OCI-LY1 (cell line): ENCODE results near the gene SDR39U1.

ENCODE experiments used
- H2AFZ ChIP-seq: fragments of 200-600 bp; sonication (generic), shearing (Covaris generic); 2 replicates; pipeline ENCODE4 v1.6.0; 2014; ENCODE audit warnings: antibody characterized with exemption, mild to moderate bottlenecking, low read length
- H3F3A ChIP-seq: fragments of 200-600 bp; sonication (generic), shearing (Covaris generic); 2 replicates; pipeline ENCODE4 v1.6.0; 2014; ENCODE audit warnings: mild to moderate bottlenecking, antibody characterized with exemption, low read length, moderate library complexity; ENCODE audit not compliant: insufficient read depth
- H3K27ac ChIP-seq: fragments of 200-600 bp; sonication (generic); 2 replicates; pipeline ENCODE4 v1.5.1; 2014; ENCODE audit warnings: low read length, mixed run types, mild to moderate bottlenecking, low read depth; ENCODE audit not compliant: poor library complexity, severe bottlenecking
- H3K27me3 ChIP-seq: fragments of 200-600 bp; sonication (generic); 2 replicates; pipeline ENCODE4 v1.6.0; 2014; ENCODE audit warnings: antibody characterized with exemption, mild to moderate bottlenecking, low read length, moderate library complexity; ENCODE audit not compliant: insufficient read depth
- H3K36me3 ChIP-seq: fragments of 200-600 bp; sonication (generic); 2 replicates; pipeline ENCODE4 v1.6.1; 2014; ENCODE audit warnings: mild to moderate bottlenecking, antibody characterized with exemption, low read length, moderate library complexity, mixed read lengths; ENCODE audit not compliant: insufficient read depth
- H3K4me1 ChIP-seq: fragments of 200-600 bp; sonication (generic); 2 replicates; pipeline ENCODE4 v1.5.1; 2014; ENCODE audit warnings: mild to moderate bottlenecking, low read length, moderate library complexity; ENCODE audit not compliant: insufficient read depth, severe bottlenecking
- H3K4me2 ChIP-seq: fragments of 200-600 bp; sonication (generic), shearing (Covaris generic); 2 replicates; pipeline ENCODE4 v1.6.1; 2014; ENCODE audit warnings: low read length
- H3K4me3 ChIP-seq: fragments of 200-600 bp; sonication (generic); 2 replicates; pipeline ENCODE4 v1.5.1; 2014; ENCODE audit warnings: low read length, low read depth, mild to moderate bottlenecking, mixed read lengths; ENCODE audit not compliant: poor library complexity, severe bottlenecking
- H3K79me2 ChIP-seq: fragments of 200-600 bp; shearing (Covaris generic); 2 replicates; pipeline ENCODE4 v1.6.1; 2016; ENCODE audit warnings: mixed run types, low read length, mixed read lengths; ENCODE audit not compliant: insufficient read depth
- H3K9ac ChIP-seq: fragments of 200-600 bp; sonication (generic), shearing (Covaris generic); 2 replicates; pipeline ENCODE4 v1.6.1; 2014; ENCODE audit warnings: mild to moderate bottlenecking, low read length, mixed read lengths
- H3K9me2 ChIP-seq: fragments of 200-600 bp; sonication (generic), shearing (Covaris generic); 2 replicates; pipeline ENCODE4 v1.6.1; 2014; ENCODE audit warnings: low read depth, mild to moderate bottlenecking, low read length, mixed read lengths
- H3K9me3 ChIP-seq: fragments of 200-600 bp; shearing (Covaris generic); 2 replicates; pipeline ENCODE4 v1.6.1; 2014; ENCODE audit warnings: low read length, mixed read lengths
- H4K20me1 ChIP-seq: fragments of 200-600 bp; sonication (generic), shearing (Covaris generic); 2 replicates; pipeline ENCODE4 v1.6.0; 2016; ENCODE audit warnings: mild to moderate bottlenecking, low read length; ENCODE audit not compliant: insufficient read depth
- CTCF ChIP-seq: fragments of 200-600 bp; sonication (generic), shearing (Covaris generic); IDR thresholded peaks from 2 replicates; pipeline ENCODE4 v1.5.1; 2017; ENCODE audit warnings: mild to moderate bottlenecking, antibody characterized with exemption, low read length, moderate library complexity, mixed read lengths
- EZH2 ChIP-seq: fragments of 200-600 bp; sonication (generic), shearing (Covaris generic); IDR thresholded peaks from 2 replicates; pipeline ENCODE4 v1.8.0; 2017; ENCODE audit warnings: borderline replicate concordance, mixed run types, mild to moderate bottlenecking, antibody characterized with exemption, low read length, moderate library complexity, mixed read lengths

The SDR39U1 gene

GRCh38 chr14:24435998-24436354, 6.6 kb downstream of the SDR39U1 start:
- Histone ChIP-seq H3F3A (no peaks in the 10 kb centered on the region; the same call in 1 of the 2 replicates), H4K20me1 (no peaks in the 10 kb centered on the region), H3K36me3 (peaks cover 77% of the 10 kb centered on the region), H2AFZ (no peak overlapping the region), H3K4me3 (no peak overlapping the region), H3K4me2 (no peak overlapping the region), H3K27me3 (no peaks in the 10 kb centered on the region), H3K4me1 (peaks cover 42% of the 10 kb centered on the region), H3K27ac (no peak overlapping the region), H3K79me2 (no peaks in the 10 kb centered on the region), H3K9me3 (no peaks in the 10 kb centered on the region), H3K9me2 (no peaks in the 10 kb centered on the region), H3K9ac (no peak overlapping the region)
- TF ChIP-seq EZH2 (no peak), CTCF (no peak)

GRCh38 chr14:24435192-24435810, 7.3 kb downstream of the SDR39U1 start:
- no peak overlapping the region for H2AFZ ChIP-seq
- H3K4me2 ChIP-seq, result no peak overlapping the region
- no peaks in the 10 kb centered on the region for H4K20me1 ChIP-seq
- TF ChIP-seq CTCF, result no peak
- TF ChIP-seq EZH2, result no peak
- H3K27ac ChIP-seq, result no peak overlapping the region
- H3K4me3 ChIP-seq, result no peak overlapping the region
- no peaks in the 10 kb centered on the region for H3K9me2 ChIP-seq
- no peak overlapping the region for H3K9ac ChIP-seq
- no peaks in the 10 kb centered on the region for H3K27me3 ChIP-seq
- peaks cover 40% of the 10 kb centered on the region for H3K4me1 ChIP-seq
- peaks cover 70% of the 10 kb centered on the region for H3K36me3 ChIP-seq
- H3K9me3 ChIP-seq, result no peaks in the 10 kb centered on the region
- H3F3A ChIP-seq, result no peaks in the 10 kb centered on the region; the same call in 1 of the 2 replicates
- no peaks in the 10 kb centered on the region for H3K79me2 ChIP-seq

GRCh38 chr14:24434676-24435075, 7.9 kb downstream of the SDR39U1 start:
- no peak overlapping the region for H2AFZ ChIP-seq
- H3K4me3 ChIP-seq, result no peak overlapping the region
- peaks cover 37% of the 10 kb centered on the region for H3K4me1 ChIP-seq
- H3K9me3 ChIP-seq, result no peaks in the 10 kb centered on the region
- TF ChIP-seq CTCF, result no peak
- H3F3A ChIP-seq, result no peaks in the 10 kb centered on the region; the same call in 1 of the 2 replicates
- no peak overlapping the region for H3K9ac ChIP-seq
- H3K4me2 ChIP-seq, result no peak overlapping the region
- no peaks in the 10 kb centered on the region for H4K20me1 ChIP-seq
- H3K79me2 ChIP-seq, result no peaks in the 10 kb centered on the region
- no peaks in the 10 kb centered on the region for H3K9me2 ChIP-seq
- no peak overlapping the region for H3K27ac ChIP-seq
- no peaks in the 10 kb centered on the region for H3K27me3 ChIP-seq
- peaks cover 64% of the 10 kb centered on the region for H3K36me3 ChIP-seq
